ENCODE data around the gene HSP90B1. TPM values are rescaled to one million over a fixed set of nuclear protein-coding genes. Genes with fewer than 3 reads are reported as not detected.

Gene HSP90B1
- total RNA-seq, 1 experiment from 2014 or later = 888 TPM

- peaks cover 0 to 3% of the 10 kb centered on the region in 2 experiments; a peak in 1 of 4 replicates for H3K4me1 ChIP-seq (ENCODE audit: control insufficient read depth in 1 of 2, insufficient read depth in 2 of 2, low read length in 2 of 2)
- no peak overlapping the region for H3K4me3 ChIP-seq (replicated peaks in 1 of 2; ENCODE audit: low read depth in 1 of 2, low read length in 2 of 2)
- H3K4me2 ChIP-seq (ENCODE audit: low read length) = no peak overlapping the region
- H3K27ac ChIP-seq (ENCODE audit: low read depth, low read length) = no peak overlapping the region
- no peaks in the 10 kb centered on the region for H3K27me3 ChIP-seq (ENCODE audit: insufficient read depth, low read length)
- no peaks in the 10 kb centered on the region for H3K9me2 ChIP-seq (ENCODE audit: insufficient read depth)
- H3K79me2 ChIP-seq (ENCODE audit: insufficient read depth, low read length) = no peaks in the 10 kb centered on the region
- no peaks in the 10 kb centered on the region for H4K20me1 ChIP-seq (ENCODE audit: insufficient read depth)
- no TSS peak for BruUV-seq (replicated peaks)
- H3K9me3 ChIP-seq (ENCODE audit: control insufficient read depth in 1 of 2, insufficient read depth in 1 of 2, low read depth in 1 of 2, low read length in 2 of 2) = no peaks in the 10 kb centered on the region
- intact Hi-C loops (cut with micrococcal nuclease) = no loop called here
- TF ChIP-seq EZH2 (IDR thresholded peaks at IDR 0.05) (no peak), SRF (IDR thresholded peaks at IDR 0.05; ENCODE audit: low read depth) (no peak), YY1 (IDR thresholded peaks at IDR 0.05; ENCODE audit: extremely low read depth, insufficient replicate concordance, low read depth, low read length) (no peak), EZH2phosphoT487 (IDR thresholded peaks at IDR 0.05; ENCODE audit: borderline replicate concordance) (no peak), TCF7L2 (IDR thresholded peaks at IDR 0.05; ENCODE audit: borderline replicate concordance, extremely low read depth, insufficient read depth, insufficient read length) (no peak)
- H2AFZ ChIP-seq (ENCODE audit: low read depth, low read length, poor library complexity, severe bottlenecking) = no peak overlapping the region
- H3K9ac ChIP-seq (ENCODE audit: low read length) = no peak overlapping the region
- RAD21 ChIA-PET (ENCODE audit: low non-redundant PET in 1 of 2, low total read pairs in 2 of 2, uncharacterized antibody in 2 of 2, unreplicated experiment in 2 of 2) = no interaction called here
- DNase-seq (ENCODE audit: low read depth, low spot score) (no peak), ATAC-seq (no peak)
- no peaks in the 10 kb centered on the region for H3K36me3 ChIP-seq (ENCODE audit: control insufficient read depth in 1 of 2, insufficient read depth in 2 of 2, low read length in 2 of 2)
- POLR2A ChIA-PET = no interaction called here
- CTCF ChIA-PET = no interaction called here
Observed at GRCh38 chr12:103882861-103883596, 47.2 kb upstream of the HSP90B1 start.

- no peaks in the 10 kb centered on the region for H3K79me2 ChIP-seq (ENCODE audit: insufficient read depth, low read length)
- H3K9ac ChIP-seq (ENCODE audit: low read length) = no peak overlapping the region
- no peak overlapping the region for H3K27ac ChIP-seq (ENCODE audit: low read depth, low read length)
- ChIA-PET POLR2A (no interaction called here), CTCF (interaction anchor here (1.0 to 1.4 kb wide), 2 partner anchors 220 to 225 kb away, joined by 4 to 19 read pairs; no protein-coding TSS in a partner anchor), RAD21 (ENCODE audit: low non-redundant PET in 1 of 2, low total read pairs in 2 of 2, uncharacterized antibody in 2 of 2, unreplicated experiment in 2 of 2) (interaction anchor here in 1 of 2 experiments (1.2 kb wide), 1 partner anchor 226 kb away, joined by 4 read pairs; no protein-coding TSS in a partner anchor)
- H3K4me2 ChIP-seq (ENCODE audit: low read length) = no peak overlapping the region
- no peak for DNase-seq (ENCODE audit: low read depth, low spot score)
- no peaks in the 10 kb centered on the region for H3K9me3 ChIP-seq (ENCODE audit: control insufficient read depth in 1 of 2, insufficient read depth in 1 of 2, low read depth in 1 of 2, low read length in 2 of 2)
- intact Hi-C loops (cut with micrococcal nuclease) = loop anchor here (1.0 kb wide), 1 partner anchor 225 kb away; no protein-coding TSS in a partner anchor
- no peaks in the 10 kb centered on the region for H3K27me3 ChIP-seq (ENCODE audit: insufficient read depth, low read length)
- H3K4me3 ChIP-seq (replicated peaks in 1 of 2; ENCODE audit: low read depth in 1 of 2, low read length in 2 of 2) = no peak overlapping the region
- no peaks in the 10 kb centered on the region for H3K36me3 ChIP-seq (ENCODE audit: control insufficient read depth in 1 of 2, insufficient read depth in 2 of 2, low read length in 2 of 2)
- TF ChIP-seq EZH2 (IDR thresholded peaks at IDR 0.05) = no peak
- no peak for TF ChIP-seq REST (IDR thresholded peaks at IDR 0.05; ENCODE audit: low read depth)
- TF ChIP-seq EGR1 (IDR thresholded peaks at IDR 0.05; ENCODE audit: low read depth) = no peak
- no peak for TF ChIP-seq ATF3 (IDR thresholded peaks at IDR 0.05)
- no peak for TF ChIP-seq YY1 (IDR thresholded peaks at IDR 0.05; ENCODE audit: extremely low read depth, insufficient replicate concordance, low read depth, low read length)
- no peak for TF ChIP-seq EZH2phosphoT487 (IDR thresholded peaks at IDR 0.05; ENCODE audit: borderline replicate concordance)
- BruUV-seq (replicated peaks) = no TSS peak
- ATAC-seq = no peak
- H3K9me2 ChIP-seq (ENCODE audit: insufficient read depth) = no peaks in the 10 kb centered on the region
- no peaks in the 10 kb centered on the region for H4K20me1 ChIP-seq (ENCODE audit: insufficient read depth)
- no peaks in the 10 kb centered on the region for H3K4me1 ChIP-seq (ENCODE audit: control insufficient read depth in 1 of 2, insufficient read depth in 2 of 2, low read length in 2 of 2)
- no peak overlapping the region for H2AFZ ChIP-seq (ENCODE audit: low read depth, low read length, poor library complexity, severe bottlenecking)
Observed at GRCh38 chr12:103883908-103884307, 46.3 kb upstream of the HSP90B1 start.

Measured in HCT116 (cell line).